ENCODE measurements around the gene MYRIP.

The MYRIP gene

GRCh38 chr3:39978308-39978707, 168.9 kb downstream of the MYRIP start:
- no peak for DNase-seq (ENCODE audit: extremely low spot score)
- ChIA-PET CTCF (interaction anchor here (1.4 kb wide), 1 partner anchor 14 kb away, joined by 3 read pairs; no protein-coding TSS in a partner anchor), POLR2A (no interaction called here)
- TF ChIP-seq CTCF (IDR thresholded peaks at IDR 0.05; ENCODE audit: control extremely low read depth, extremely low read depth, low read depth, missing control alignments): no peak

- TF ChIP-seq CTCF (IDR thresholded peaks at IDR 0.05; ENCODE audit: control extremely low read depth, extremely low read depth, low read depth, missing control alignments): no peak
- CTCF ChIA-PET: interaction anchor here (1.9 kb wide), 1 partner anchor 10 kb away, joined by 8 read pairs; no protein-coding TSS in a partner anchor
- DNase-seq (ENCODE audit: extremely low spot score): no peak
- POLR2A ChIA-PET: no interaction called here
These were observed 170.6 kb downstream of the MYRIP start for GRCh38 chr3:39980058-39980457.

GRCh38 chr3:39980781-39981180, 171.4 kb downstream of the MYRIP start:
- TF ChIP-seq CTCF (IDR thresholded peaks at IDR 0.05; ENCODE audit: control extremely low read depth, extremely low read depth, low read depth, missing control alignments): no peak
- CTCF ChIA-PET: interaction anchor here (1.9 kb wide), 1 partner anchor 10 kb away, joined by 8 read pairs; no protein-coding TSS in a partner anchor
- no peak for DNase-seq (ENCODE audit: extremely low spot score)
- POLR2A ChIA-PET: no interaction called here

GRCh38 chr3:39981547-39982184, 172.3 kb downstream of the MYRIP start:
- ChIA-PET CTCF (no interaction called here), POLR2A (no interaction called here)
- TF ChIP-seq CTCF (IDR thresholded peaks at IDR 0.05; ENCODE audit: control extremely low read depth, extremely low read depth, low read depth, missing control alignments): no peak
- DNase-seq (ENCODE audit: extremely low spot score): no peak

GRCh38 chr3:39982665-39983357, 173.4 kb downstream of the MYRIP start:
- no peak for DNase-seq (ENCODE audit: extremely low spot score)
- ChIA-PET CTCF (no interaction called here), POLR2A (no interaction called here)
- no peak for TF ChIP-seq CTCF (IDR thresholded peaks at IDR 0.05; ENCODE audit: control extremely low read depth, extremely low read depth, low read depth, missing control alignments)

GRCh38 chr3:39989746-39990145, 180.3 kb downstream of the MYRIP start:
- ChIA-PET POLR2A (no interaction called here), CTCF (interaction anchor here (1.4 to 2.6 kb wide), 3 partner anchors 10 to 23 kb away, joined by 6 to 8 read pairs (median 8); no protein-coding TSS in a partner anchor)
- no peak for TF ChIP-seq CTCF (IDR thresholded peaks at IDR 0.05; ENCODE audit: control extremely low read depth, extremely low read depth, low read depth, missing control alignments)
- no peak for DNase-seq (ENCODE audit: extremely low spot score)

Measured in GM10248 (cell line).